Anterior cingulate cortex (tissue), 58 donors: Measurements from ENCODE around the gene SPG7.
A peak's percentile ranks its signal among the peaks of the same experiment; 100 is the strongest.

Experiments used
- DNase-seq, 58 donors: peaks; one replicate each; lab custom pipeline; 2025; lab: John Stamatoyannopoulos, UW

SPG7 gene

GRCh38 chr16:89589241-89589926 is 81.2 kb downstream of the SPG7 start:
- DNase-seq, result no peak

DNA sequence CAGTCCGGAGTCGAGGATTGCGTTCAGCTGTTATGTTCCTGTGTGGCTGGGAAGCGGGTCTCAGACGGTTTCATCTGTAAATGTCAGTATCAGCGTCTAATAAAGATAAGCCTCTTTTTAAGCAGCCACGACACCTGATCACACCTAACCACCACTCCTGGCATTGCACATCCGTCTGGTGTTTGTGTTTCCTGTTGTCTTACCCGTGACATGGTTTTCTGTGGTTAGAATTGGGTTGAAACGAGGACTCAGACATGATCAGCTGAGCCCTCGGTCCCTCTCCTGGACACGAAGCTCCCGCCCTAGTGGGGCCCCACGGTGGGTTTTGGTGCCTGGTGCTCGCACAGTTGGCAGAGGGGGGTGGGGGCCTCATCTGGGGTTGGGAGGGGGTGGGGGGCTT is 85.6 kb downstream of the SPG7 start:
- no peak for DNase-seq

DNA sequence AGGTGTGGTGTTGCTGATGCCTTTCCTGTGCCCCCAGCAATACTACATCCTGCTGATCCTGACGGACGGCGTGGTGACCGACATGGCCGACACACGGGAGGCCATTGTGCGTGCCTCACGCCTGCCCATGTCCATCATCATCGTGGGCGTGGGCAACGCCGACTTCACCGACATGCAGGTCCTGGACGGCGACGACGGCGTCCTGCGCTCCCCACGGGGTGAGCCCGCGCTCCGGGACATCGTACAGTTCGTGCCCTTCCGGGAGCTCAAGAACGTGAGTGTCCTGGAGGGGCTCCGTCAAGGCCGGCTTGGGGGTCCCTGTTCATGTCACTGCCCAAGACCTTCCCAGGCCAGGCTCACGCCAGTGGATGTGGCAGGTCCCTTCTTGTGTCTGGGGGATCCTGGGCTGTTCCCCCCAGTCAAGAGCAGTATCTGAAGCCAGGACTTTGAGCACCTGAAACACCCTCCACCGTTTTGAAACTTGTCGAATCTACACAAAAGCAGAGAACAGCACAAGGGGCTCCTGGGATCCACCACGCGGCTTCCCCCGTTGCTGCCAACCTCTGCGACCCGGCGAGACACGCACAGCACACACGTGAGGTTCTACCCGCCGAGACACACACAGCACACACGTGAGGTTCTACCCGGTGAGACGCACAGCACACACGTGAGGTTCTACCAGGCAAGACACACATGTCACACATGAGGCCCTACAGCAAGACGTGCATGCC is 87.3 kb downstream of the SPG7 start:
- no peak for DNase-seq

- DNase-seq, result no peak
Measured at GRCh38 chr16:89596061-89596689, 88.0 kb downstream of the SPG7 start.

- DNase-seq, result no peak
Measured at GRCh38 chr16:89596957-89597649, 88.9 kb downstream of the SPG7 start.

DNA sequence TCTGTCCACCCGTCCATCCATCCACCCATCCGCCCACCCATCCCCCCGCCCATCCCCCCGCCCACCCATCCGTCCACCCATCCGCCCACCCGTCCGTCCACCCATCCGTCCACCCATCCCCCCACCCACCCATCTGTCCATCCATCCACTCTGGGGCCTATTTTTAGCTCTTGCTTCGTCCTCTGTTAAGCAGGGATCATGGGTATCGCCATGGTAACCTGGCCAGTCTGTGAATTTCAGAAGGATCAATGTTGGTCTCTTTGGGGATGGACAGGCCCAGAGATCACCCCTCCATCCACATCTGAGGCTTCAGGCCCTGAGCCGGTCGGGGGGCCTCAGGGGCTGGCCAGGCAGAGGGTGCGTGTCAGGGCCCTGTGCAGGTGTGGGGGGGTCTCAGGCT is 90.0 kb downstream of the SPG7 start:
- no peak for DNase-seq

- no peak for DNase-seq
Measured at GRCh38 chr16:89599451-89599858, 91.3 kb downstream of the SPG7 start.

- DNase-seq, result no peak
Measured at GRCh38 chr16:89599902-89600301, 91.7 kb downstream of the SPG7 start.

GRCh38 chr16:89600427-89600826 is 92.2 kb downstream of the SPG7 start:
- no peak for DNase-seq

- DNase-seq, result no peak
Measured at GRCh38 chr16:89600956-89601355, 92.8 kb downstream of the SPG7 start.

- DNase-seq, result peak in 1 of 58 donors; percentile 40
Measured at GRCh38 chr16:89601906-89602272, 93.7 kb downstream of the SPG7 start.

- DNase-seq, result peak in 40 of 58 donors; percentile 5 to 81 (median 36)
Measured at GRCh38 chr16:89602273-89602951, 94.2 kb downstream of the SPG7 start.

- no peak for DNase-seq
Measured at GRCh38 chr16:89602952-89603590, 94.9 kb downstream of the SPG7 start.

GRCh38 chr16:89604764-89605163 is 96.6 kb downstream of the SPG7 start:
- DNase-seq, result no peak

DNA sequence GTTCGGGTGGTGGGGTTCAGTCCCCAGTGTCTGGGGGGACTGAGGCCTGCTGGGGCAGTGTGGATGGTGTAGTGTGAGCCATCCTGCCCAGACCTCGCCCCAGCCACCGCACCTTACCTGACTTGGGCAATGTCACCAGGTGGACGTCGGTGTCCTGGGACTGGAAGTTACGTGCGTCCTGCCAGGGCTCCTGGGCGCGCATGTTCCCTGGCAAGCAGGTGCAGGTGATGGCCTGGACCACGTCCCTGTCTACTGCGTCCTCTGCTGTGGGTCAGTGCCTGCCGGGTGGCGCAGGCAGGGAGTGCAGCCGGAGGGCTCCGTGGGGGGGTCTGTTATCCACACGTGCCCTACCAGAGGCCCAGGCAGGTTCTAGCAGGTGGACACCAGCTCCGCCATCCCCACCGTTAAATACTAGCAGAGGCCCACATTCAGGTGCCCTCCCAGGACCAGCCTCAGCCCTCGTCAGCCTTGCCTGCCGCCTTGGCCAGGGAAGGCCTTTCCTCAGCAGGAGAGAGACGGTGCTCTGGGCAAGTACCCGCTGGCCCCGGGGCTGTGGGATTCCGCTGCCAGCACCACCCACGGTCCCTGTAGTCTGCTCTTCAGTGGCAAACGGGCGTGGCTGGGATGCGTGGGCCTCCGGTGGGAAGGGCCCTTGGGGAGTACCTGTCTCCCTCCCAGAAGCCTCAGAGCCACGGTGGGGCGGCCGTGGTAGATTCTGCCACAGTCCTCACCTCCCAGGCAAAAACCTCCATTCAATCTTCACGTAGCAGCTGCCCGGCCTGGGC is 97.2 kb downstream of the SPG7 start:
- DNase-seq, result peak in 1 of 58 donors; percentile 25

GRCh38 chr16:89606006-89606405 is 97.8 kb downstream of the SPG7 start:
- no peak for DNase-seq
